ENCODE results near the gene FAM241A.
"Not testable (repeated sequence)": the region's sequence is repeated elsewhere in the genome, so short reads cannot be mapped to it uniquely, and the experiment has no call there.

The FAM241A gene

DNA sequence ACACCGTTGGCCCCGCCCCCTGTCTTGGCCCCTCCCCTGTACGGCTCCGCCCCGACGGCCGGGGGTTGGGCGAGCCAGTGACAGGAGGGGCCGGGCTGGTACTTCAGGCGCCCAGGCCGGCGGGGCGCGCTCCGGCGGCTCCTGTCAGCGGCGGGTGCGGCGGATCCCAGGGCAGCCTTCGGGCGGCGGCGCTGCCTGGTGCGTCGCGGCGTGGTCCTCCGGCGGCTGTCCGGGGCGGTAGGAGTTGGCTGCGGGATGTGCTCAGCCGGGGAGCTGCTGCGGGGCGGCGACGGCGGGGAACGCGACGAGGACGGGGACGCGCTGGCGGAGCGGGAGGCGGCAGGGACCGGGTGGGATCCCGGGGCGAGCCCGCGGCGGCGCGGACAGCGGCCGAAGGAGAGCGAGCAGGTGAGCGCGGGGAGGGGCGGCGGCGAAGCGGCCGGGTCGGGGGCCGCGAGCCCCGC lies at the start of gene FAM241A:
FAM241A (plus strand) TSS at position 129 of the 464 bp plus-strand sequence; CDS start at position 256, 127 bp downstream.
- DNase-seq = peak; percentile 41

DNA sequence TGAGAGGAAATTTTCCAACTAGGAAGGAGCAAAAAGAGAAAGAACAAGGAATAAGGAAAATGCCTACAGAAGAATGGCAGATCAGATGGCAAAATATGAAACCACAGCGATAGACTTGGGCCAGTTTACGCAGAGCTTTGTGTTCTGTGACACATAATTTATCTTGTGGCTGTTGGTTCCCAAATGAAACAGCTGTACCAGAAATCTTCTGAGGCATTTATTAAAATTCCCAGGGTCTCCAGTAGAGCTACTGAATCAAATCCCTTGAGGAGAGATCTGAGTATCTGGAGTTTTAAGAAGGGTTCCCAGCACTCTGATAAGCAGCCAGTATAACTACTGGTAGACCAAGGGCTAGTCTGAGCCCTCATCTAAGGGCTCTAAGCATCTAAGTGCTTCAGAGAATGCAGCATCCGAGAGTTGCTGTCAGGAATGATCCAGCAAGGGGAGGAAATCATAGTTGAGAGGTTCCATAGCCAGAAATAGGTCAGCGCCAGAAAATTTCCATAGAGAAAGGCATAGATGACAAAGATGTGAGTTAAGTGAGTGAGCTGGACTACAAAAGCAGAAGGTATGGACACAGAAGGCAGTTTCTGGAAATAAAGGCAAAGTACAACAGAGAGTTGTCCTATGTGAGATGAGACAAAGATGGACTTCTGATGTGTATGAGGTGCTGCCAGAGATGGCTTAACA lies 46.3 kb upstream of the FAM241A start:
- no peak for DNase-seq

DNA sequence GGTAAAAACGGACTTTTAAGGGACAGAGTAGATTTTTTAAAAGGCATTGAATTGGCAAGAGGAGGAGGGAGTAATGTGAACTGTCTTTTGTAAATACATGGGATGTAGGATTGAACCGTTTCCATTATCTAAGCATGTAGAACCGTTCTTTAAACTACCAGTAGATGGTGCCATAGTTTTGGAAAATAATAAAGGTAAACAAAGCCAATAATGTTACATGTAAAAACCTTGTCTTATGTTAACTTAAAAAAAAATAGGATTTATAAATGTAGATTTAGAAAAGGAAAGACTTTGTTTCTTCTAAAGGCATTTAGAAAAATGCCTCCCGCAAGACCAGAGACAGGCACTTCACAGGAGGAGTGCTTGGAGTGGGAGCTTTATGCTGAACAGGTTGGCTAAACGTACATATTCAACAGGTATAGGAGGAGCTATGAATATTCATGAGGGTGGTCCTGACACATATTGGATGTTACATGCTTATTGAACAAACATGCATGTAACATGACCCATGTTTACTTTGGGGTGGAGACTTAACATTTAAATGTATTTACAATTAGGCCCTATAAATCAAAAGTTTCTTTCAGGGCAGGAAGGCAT lies 45.5 kb upstream of the FAM241A start:
- peak; percentile 71 for DNase-seq

DNA sequence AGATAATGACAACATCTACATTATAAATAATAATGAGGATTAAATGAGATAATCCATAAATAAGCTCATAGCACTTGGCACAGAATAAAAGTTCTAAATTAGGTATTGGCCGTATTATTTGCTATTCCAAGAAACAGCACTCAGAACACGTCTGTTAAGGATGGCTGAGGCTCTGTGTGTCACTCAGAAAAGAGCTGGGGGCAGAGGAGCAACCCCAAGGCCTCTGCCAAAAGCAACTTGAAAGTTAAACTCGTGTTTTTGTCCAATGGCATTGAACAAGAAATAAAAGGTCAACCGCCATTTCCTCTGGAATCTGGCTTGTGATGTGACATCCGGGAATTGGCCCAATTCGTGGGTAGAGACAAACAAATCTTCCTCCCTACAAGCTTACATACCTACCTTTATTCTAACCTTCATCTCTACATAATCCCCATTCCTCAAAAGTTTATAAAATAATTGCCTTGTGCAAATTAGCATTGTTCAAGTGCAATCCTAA lies 42.3 kb upstream of the FAM241A start:
- DNase-seq = no peak

DNA sequence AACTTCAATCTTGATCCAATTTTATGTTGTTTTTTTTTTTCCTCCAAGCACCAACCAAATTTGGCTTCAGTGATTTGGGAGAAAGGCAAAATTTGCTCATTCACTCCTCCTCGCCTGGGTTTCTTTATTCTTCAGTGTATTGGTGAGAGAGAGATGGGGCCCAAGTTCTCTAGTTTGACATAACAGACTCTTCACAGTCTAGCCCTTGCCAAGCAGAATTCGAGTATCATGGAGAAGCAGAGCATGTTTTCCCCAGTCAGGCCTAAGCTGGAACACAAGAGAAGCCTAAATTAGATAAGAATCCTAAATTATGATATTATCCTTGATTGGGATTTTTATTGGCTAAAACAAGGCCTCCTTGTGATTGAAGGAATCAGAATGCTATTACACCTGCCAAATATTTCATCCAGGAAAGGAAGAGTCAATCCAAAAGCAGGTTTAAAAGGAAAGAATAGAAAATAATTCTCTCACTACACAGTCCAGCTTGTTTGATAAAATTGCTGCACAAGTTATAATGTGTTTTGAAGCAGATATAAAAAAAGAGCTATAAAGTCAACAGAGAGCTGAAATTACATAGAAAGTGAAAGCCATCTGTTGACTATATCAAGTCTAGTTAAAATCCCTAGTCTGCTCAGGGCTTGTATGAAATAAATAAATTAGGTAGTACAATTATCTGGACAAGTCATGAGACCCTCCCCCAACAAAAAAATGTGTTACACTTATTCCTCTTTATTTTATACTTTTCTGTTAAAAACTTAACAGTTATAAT lies 39.9 kb upstream of the FAM241A start:
- DNase-seq = no peak

DNA sequence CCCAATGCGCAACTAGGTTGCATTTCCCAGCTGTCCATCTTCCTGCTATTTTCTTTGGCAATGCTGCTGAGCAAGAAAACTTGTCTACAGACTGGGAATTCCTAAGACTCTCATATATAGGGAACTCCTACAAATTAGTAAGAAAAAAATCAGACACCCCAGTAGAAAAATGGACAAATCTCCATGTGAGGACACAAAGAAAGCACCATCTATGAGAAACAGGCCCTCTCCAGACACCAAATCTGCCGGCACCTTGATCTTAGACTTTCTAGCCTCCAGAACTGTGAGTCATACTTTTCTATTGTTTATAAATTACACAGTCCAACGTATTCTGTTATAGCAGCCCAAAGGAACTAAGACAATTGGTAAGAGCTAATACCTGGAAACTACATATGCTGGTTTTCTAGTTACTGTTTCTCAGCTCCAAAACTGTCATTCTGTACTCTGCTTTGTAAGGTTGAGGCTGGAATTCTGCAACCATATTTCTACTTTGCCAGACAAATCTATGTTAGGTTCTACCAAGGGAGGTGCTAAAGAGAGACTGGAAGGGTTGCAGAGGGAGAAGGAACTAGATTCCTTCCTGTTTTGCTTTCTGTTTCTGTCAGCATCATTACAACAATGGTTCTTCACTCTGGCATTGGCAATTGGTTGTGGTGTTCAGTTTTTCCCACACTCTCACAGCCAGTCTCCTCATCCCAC lies 35.7 kb upstream of the FAM241A start:
- peak; percentile 42 for DNase-seq

DNA sequence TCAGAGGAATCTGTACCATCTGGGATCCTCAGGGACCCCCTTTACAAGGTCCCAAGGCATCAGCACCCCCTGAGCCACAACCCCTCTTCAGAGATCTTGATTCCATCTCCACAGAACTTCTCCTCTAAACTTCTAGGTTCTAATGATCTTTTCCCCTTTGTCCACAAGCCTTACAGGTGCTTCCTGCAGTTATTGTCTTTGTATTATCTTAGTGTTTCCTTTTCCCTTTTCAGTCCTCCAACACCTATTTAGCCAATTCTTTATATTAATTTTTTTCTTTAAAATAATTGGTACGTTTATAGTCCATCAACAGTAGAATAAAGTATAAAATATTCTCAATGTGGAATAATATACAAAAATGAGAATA lies 35.2 kb upstream of the FAM241A start:
- DNase-seq = no peak

DNA sequence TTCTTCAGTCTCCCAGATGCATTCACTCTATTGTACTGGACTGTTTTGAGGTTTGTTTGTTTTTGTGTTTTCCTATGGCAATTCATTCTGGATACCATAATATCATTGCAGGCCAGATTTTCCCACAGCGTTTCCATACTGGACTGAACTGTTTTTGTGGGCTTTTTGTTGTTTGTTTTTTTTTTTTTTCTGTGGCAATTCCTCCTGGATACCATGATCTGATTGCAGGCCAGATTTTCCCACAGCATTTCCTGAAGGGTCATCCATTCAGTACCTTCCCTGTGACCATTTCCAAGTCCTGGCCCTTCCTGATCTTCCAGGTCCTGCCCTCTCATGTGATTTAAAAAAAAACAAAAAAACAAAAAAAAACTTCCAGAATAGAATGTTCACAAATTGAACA lies 33.9 kb upstream of the FAM241A start:
- no peak for DNase-seq

DNA sequence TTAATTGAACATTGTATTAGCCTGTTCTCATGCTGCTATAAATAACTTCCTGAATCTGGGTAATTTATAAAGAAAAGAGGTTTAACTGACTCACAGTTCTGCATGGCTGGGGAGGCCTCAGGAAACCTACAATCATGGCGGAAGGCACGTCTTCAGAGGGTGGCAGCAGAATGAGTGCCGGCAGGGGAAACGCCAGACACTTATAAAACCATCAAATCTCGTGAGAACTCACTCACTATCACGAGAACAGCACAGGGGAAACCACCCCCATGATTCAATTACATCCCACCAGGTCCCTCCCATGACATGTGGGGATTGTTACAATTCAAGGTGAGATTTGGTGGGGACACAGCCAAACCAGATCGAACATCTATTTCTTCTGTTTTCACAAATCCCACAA lies 33.2 kb upstream of the FAM241A start:
- DNase-seq = not testable (repeated sequence)

DNA sequence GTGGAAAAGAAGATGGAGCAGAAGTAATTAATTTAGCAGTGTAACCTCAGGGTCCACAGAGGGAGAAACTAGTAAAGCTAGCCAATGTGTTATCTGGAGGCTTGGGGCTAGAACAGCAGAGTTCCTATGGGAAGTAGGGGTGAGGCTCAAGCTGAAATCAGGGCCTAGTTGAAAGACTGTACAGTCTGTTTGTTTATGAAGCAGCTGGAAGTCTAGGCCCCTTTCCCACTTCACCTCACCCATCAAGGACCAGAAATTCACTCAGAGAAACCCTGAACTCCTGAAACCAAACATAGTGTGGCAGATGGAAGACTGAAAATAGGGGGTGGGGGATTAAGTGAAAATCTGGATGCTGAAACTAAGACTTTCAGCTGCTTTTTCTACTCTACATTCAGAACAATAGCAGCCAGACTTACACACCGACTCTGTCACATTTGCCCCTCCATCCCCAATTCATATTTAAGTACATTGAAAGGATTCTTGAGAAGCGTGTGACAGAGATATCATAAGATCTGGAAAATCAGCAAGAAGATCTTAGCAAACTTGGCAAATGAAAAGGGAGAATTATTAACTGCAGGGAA lies 32.6 kb upstream of the FAM241A start:
- DNase-seq = no peak

DNA sequence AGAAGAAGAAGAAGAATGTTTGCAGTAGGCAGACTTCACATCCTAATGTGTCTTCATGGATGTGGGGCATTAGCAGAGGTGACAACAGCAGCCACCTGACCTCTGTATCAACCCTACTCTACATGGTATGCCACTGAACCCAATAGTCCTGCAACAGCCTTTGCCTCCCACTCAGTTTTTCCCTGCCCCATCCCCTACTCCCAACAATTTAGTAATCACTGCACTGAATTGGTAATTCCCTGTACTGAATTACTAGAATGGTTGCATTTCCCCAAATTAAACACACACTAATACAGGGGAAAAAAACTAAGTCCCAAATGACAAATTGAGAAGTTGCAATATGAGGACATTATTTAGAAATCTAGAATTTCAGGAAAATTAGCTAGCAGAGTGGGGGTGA lies 31.4 kb upstream of the FAM241A start:
- DNase-seq = no peak

DNA sequence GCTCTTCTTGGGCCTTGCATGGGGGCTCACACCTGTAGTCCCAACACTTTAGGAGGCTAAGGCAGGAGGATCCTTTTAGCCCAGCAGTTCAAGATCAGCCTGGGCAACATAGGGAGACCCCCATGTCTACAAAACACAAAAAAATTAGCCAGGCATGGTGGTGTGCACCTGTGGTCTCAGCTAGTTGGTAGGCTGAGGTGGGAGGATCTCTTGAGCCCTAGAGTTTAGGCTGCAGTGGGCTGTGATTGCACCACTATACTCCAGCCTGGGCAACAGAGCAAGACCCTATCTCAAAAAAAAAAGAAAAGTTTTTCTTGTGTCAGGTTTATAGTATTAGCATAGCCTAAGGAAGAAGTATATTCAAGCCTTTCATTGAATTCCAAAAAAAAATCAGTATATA lies 30.8 kb upstream of the FAM241A start:
- DNase-seq = no peak

DNA sequence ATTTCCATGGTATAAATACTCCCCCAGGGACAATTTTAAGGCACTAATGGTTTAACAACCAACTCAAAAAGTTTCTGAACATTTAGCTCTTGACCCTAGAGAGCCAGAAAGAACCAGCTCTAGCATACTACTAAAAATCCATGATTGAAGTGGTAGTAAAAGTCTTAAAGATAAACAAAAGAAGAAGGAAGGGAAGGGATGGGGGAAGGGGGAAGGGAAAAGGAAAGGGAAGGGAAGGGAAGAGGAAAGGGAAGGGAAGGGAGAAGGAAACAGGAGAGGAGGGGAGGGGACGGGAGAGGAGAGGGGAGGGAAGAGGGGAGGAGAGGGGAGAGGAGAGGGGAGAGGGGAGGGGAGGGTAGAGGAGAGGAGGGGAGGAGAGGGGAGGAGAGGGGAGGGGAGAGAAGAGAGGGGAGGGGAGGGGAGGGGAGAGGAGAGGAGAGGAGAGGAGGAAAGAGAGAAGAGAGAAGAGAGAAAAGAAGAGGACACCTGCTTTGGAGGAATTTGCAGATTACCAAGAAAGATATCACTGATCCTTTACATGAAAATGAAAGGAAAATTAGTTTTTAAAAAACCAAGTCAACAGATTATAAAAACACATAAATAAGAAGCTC lies 26.4 kb upstream of the FAM241A start:
- no peak for DNase-seq

DNA sequence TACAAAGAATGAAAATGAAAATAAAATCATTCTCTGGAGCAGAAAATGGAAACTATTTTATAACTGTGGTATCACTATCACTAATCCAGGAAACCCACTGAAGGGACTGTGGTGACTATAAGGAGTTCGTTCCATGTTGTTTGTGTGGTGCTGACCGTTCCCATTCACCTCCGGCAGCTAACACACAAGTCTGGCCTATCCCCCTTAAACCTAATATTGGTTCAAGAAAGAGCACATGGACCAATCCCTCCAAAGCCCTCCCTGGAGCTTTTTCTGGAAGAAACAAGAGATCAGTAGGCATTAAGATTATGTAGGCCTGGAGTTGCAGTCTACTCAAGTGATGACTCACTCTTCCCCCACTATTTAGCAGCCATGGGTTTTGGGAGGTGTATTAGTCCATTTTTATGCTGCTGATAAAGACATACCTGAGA lies 25.9 kb upstream of the FAM241A start:
- no peak for DNase-seq

DNA sequence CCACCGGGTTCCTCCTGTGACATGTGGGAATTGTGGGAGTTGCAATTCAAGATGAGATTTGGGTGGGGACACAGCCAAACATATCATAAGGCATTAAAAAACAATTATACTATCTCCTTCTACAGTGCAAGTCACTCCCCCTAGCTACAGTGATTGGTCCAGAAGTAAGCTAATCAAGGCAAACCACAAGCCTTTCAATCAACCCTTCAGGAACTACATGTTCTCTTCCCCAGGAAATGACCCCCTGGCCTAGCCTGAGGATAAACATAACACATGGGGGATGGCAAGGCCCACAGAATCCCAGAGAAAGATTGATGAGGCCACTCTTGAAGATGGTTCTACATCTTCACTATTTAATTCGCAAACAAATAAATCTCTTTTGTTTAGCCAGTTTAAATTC lies 25.2 kb upstream of the FAM241A start:
- DNase-seq = no peak

DNA sequence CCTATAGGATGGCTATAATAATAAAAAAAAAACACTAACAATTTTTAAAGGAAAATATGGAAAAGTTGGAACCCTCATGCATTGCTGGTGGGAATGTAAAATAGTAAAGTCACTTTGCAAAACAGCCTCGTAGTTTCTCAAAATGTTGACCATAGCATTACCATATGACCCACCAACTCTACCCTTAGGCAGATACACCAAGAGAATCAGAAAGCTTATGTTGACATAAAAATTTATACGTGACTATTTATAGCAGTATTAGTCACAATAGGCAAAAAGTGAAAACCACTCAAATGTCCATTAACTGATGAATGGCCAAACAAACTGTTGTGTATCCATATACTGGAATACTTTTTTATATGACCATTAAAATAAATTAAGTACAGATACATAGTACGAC lies 19.8 kb upstream of the FAM241A start:
- no peak for DNase-seq

DNA sequence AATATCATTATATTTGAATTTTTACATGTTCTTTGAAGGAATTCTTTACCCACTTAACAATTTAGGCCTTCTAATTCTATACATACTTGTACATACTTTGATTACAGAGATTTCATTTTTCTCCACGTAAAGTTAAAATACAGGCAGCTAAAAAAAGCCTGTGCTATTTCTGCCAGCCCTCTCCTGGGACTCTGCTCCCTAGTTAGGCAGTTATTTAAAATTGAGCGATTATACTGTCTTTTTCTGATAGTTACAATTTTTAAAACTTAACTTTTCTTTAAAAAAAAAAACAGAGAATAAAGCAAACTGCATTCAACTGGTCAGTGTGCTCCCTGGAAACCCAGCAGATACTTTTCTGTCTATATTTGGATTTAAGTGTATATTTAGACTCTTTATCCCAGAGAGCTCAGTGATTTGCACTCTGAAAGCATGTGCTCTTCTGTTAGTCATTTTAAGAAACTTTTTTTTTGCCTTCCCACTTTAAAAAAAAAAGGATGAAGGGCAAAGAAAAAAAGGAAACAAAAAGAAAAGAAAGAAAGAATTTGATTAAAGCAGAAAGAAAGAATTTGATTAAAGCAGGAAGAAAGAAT lies 18.1 kb upstream of the FAM241A start:
- DNase-seq = no peak

DNA sequence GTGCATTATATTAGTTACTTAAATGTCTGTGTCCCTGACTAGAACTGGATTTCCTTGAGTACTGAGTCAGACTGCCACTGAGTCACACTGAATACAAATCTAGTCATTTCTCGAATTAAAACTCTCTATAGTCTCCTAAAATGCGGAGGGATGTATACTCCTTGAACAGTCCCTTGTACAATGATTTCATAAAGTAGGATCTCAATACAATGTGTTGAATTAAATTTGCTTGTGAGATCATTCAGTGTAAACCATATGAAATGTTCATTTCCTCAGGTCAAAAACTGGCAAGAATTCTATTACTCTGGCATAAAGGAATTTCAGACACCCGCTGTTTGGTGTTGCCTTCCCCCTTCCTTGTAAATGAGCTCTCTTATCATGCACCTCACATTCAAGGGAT lies 17.5 kb upstream of the FAM241A start:
- DNase-seq = peak; percentile 8

DNA sequence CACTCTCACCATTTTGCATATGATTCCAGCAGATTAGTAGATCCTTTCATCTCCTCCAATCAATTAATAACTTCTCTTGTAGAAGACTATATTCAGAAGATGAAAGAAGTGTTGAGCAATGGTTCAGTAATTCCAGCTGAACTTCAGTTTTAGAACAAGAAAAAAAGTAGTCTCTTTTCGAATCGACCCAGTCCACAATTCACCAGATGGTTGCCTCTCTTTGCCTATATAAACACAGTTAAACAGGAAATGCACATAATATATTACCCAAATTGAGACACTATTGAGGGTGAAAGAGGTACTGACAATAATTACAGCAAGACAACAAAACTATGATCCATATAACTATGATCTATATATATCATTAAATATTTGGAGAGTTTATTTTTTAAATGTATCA lies 16.8 kb upstream of the FAM241A start:
- no peak for DNase-seq

DNA sequence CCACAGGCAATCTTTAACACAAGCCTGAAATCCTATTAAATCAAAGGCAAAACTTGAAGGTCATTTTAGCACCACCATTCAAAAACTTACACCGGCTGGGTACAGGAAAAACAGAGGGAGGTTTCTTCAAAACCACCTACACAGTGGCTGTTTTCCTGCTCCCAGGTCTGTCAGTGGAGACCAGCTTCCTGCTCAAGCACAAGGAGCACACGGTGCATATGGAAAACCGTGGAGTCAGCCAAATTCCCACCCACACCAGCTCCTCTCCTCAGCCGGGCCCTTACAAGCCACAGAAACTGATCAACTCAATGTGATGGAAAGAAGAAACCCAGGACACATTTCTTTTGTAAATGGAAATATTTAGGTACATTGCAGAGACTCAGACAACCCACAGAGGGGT lies 14.3 kb upstream of the FAM241A start:
- no peak for DNase-seq

DNA sequence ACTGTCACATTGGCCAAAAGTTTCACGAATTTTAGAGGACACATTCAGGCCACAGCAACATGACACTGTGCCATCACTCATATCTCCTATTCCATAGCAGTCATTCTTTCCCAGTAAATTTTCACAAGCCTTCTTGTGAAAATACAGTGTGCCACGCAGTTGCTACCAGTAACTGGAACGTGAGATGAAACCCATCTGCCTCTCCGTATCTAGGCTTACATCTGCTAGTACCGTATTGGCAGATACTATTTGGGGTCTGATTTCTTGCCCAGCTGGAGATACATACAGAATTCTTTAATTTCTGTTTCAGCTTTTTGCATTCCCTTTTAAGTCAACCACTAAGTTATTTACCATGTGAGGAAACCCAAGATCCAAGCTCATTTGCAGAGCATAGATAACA lies 8.7 kb upstream of the FAM241A start:
- no peak for DNase-seq

DNA sequence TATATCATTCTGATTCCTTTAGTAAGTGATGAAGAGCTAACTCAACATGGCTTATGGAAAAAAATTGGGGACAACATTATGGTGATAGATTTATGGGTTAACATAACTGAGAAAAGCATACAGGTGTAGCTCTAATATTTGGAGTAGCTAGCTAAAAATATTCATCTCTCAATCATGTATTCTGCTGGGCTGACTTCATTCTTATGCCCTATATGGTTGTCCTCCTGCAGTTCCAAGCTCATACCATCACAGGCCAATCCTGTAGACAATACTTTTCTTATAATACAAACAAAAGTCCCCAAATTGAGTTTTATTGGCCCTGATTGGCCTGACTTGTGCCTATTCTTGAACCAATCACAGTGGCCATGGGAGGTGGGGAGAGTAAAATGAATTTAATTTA lies 6.7 kb upstream of the FAM241A start:
- DNase-seq = no peak

Data from kidney glomerular epithelial cell (primary cell).